Measurements from ENCODE around the gene CNTN4.
"Not testable (repeated sequence)": the region's sequence is repeated elsewhere in the genome, so short reads cannot be mapped to it uniquely, and the experiment has no call there.

Gene CNTN4

DNA sequence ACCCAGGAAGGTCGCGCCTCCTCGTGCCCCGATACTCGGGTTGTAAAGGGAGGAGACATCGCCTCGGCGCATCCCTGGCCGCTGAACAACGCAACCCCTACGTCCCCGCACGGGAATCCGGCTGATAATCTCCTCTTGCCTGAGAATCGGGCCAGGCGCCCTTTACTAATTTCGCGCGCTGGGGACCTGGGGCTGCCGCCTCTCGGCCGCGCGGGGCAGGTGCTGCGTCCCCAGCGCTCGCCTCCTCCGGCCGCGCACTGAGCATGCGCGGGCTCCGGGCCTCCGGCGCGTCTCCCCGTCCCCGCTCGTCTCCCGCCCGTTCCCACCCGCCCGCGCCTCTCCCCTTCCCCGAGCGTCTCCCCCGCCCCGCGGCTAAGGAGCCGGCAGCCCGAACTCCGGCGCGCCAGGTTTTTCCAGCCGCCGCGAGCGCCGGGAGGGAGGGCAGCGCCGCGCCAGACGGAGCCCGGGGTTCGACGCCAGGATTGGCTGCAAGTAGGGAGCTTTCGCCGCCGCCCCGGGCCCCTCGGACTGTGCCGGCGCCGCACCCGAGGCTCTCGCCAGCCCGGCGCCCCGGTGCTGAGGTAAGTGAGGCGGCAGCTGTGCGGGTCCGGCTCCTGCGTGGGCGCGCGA lies at the start of gene CNTN4:
CNTN4 (plus strand) TSS at position 469 of the 630 bp plus-strand sequence.
- DNase-seq (peak; percentile 17), ATAC-seq (peak; percentile 55)

DNA sequence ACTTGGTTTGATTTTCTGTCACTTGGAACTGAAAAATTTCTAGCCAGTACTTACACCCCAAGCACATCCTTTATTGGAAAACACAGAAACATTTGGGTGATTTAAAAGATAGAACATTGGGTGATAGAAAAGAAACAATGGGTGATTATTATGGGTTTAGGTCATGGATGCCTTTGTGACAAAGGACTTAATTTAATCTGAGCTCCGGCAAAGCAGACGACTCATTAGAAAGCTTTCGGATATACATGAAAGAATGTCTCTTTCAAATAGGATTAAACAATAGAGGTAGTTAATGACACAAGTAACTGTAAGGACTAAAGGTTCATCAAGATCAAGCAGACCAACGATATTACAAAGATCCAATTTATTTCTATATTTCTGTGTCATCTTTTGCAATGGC lies 37.3 kb upstream of the CNTN4 start:
- ATAC-seq (no peak), DNase-seq (no peak)

DNA sequence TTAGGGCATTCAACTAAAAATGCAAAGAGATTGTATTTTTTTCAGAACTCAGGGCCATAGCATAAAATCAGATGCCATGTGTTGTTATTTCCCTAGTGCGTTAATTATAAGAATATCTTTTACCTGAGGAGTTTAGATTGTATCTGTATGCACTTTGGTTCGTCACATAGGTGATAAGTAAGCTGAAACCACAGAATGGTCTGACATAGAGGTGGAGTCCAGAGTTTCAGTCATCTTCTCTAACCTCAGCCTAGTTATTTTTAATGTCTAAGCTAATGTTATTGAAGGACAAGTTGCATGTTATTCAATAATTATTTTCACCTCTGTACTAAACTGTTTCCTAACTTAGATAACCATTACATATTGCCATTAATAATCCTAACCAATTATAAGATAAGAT lies 27.1 kb upstream of the CNTN4 start:
- no peak for DNase-seq
- ATAC-seq = no peak

DNA sequence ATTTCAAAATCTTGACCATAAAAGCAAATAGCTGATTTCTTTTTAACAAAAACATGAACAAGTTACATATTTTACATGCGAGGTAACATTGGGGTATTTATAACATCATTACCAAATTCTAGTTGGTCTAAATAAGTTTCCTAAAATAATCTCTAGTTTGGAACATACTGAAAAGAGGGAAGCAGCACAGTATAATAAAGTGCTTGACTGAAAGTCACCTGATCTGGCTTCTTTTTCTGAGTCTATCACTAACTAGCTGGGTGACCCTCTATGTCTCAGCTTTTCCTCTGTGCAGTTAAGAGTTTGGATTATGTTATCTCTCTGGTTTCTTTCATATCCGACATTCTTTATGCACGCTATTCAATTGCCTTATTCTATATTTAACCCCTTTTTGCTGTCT lies 19.8 kb upstream of the CNTN4 start:
- DNase-seq (no peak), ATAC-seq (no peak)

DNA sequence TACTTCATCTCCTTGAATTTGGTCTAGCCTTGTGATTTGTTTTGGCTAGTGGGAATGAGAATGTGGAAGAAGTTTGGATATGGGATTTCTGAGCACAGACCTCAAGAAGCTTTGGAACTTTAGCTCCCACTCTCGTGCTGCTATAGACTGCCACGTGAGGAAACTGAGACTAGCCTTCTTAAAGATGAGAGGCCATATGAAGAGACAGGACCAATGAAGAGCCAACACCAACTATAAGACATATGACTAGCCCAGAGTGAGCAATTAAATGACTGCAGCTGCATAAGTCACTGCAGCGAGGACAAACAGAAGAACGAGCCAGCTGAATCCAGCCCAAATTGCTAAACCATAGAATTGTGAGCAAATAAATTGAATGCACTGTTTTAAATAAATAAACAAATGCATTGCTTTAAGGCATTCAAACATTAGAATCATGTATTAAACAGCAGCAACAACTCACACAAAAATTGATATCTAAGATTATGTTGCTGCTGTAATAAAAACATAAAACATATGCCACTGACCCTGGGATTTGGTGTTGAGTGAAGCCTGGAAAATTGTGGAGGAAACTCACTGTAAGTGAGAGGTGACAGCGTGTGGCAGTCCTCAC lies 15.7 kb upstream of the CNTN4 start:
- no peak for ATAC-seq
- no peak for DNase-seq

DNA sequence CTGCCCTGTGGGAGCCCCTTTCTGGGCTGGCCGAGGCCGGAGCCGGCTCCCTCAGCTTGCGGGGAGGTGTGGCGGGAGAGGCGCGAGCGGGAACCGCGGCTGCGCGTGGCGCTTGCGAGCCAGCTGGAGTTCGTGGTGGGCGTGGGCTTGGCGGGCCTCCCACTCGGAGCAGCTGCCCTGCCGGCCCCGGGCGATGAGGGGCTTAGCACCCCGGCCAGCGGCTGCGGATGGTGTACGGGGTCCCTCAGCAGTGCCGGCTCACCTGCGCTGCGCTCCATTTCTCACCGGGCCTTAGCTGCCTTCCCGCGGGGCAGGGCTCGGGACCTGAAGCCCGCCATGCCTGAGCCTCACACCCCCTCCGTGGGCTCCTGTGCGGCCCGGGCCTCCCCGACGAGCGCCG lies 15.1 kb upstream of the CNTN4 start:
- ATAC-seq, DNase-seq: not testable (repeated sequence)

DNA sequence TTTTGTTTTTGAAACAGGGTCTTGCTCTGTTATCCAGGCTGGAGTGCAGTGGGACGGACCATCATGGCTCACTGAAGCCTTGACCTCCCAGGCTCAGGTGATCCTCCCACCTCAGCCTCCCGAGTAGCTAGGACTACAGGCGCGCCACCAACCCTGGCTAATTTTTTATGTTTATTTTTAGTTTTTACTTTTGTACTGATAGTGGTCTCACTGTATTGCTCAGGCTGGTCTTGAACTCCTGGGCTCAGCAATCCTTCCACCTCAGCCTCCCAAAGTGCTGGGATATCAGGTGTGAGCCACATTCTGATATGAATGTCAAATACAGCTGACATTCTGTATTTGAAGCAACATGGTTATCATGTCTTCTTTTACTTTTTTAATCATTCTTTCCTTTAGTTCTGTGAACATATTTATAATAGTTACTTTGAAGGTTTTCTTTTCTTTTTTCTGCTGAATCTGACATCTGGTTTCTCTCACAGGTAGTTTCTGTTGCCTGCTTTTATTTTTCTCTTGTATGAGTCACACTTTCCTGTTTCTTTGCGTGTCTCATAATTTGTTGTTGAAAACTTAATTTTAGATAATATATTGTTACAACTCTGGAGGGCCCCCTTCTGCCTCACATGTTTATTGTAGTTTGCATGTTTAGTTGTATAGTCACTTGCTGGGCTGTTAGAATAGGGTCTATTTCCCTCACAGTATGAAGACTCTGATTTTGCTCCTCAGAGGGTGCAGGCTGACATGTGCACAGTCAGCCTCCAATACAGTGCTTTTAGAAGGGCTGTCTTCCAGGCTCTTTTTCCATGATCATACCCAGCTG lies 8.4 kb upstream of the CNTN4 start:
- ATAC-seq (no peak), DNase-seq (no peak)

DNA sequence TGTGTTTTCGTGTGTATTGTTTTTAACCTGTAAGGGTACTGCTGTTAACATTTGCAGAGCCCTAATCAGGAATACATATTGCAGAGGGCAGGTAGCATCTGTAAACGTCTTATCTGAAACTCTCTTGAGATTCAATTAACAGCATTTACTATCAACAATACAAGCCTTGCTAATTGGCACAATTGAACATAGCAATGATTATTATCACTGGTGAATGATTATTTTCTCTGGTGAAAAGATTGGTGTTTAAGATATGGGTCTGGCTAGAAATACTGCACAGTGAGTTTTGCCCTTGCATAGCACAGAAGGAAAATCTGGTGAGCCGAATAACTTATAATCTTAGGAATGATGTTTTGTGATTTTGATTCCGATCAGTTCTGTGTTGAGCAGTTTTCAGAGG lies 5.9 kb upstream of the CNTN4 start:
- ATAC-seq = no peak
- DNase-seq = no peak

DNA sequence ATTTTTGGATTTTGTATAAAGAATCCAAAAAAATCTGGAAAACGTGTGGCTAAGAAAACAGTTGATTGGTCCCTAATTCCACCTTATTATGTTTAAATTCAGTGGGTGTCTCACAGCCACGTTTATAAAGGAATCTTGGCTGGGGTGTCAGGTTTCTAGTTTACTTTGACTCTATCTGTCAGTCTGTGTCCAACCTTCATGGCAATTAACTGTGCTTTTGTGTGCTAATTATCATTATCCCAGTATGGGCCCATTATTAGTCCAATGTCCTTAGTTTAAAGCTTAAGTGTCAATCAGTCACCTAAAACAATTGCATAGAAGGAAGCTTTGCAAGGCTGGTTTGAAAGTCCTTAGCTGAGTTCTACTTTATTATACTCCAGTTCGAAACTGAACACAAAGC lies 3.7 kb upstream of the CNTN4 start:
- ATAC-seq (no peak), DNase-seq (no peak)

DNA sequence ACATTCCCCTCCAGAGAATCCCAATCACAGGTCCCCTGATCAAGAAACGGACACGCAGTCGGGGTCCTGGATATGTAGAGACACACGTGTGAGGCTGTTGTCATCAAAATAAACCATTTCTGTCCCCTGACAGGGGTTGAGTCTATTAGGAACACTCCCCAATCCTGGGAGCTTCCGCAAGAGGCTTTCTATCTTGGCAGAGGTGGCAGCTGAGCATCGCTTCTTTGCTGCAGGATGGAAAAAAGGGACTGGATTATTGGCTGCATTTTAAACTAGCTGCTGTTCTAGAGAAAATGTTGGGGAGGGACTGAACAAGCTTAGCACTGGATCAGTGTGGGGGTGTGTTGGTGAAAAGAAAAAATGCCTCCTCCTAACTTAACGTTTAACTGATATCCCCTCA lies 2.5 kb upstream of the CNTN4 start:
- DNase-seq = no peak

DNA sequence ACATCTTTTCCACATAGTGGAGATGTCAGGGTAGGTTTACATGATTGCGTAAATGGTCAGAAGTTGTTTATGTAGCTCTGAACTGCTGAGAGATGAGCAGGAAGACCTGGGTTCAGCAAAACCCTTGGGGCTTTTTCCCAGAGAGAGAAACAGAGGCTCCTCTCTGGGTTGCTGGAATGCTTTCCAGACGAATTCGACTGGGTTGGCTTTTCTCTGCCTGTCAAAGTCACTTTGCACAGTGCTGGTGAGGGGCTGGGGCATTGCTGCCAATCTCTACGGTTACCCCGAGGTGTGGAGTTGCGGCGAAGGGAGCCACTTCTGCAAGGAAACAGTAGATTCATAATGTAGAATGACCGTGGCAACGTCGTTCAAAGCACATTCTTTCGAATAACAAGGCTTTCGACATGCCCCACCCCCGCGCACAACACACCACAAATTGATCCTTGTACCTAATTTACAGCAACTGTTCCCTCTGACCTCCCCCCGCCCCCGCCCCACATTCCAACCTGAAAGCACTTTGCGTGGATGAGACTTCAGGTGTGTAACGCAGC lies 950 bp upstream of the CNTN4 start:
- no peak for ATAC-seq
- DNase-seq = no peak

More for the DNA sequence above, 2.5 kb upstream of the CNTN4 start:
- ATAC-seq = no peak

DNA sequence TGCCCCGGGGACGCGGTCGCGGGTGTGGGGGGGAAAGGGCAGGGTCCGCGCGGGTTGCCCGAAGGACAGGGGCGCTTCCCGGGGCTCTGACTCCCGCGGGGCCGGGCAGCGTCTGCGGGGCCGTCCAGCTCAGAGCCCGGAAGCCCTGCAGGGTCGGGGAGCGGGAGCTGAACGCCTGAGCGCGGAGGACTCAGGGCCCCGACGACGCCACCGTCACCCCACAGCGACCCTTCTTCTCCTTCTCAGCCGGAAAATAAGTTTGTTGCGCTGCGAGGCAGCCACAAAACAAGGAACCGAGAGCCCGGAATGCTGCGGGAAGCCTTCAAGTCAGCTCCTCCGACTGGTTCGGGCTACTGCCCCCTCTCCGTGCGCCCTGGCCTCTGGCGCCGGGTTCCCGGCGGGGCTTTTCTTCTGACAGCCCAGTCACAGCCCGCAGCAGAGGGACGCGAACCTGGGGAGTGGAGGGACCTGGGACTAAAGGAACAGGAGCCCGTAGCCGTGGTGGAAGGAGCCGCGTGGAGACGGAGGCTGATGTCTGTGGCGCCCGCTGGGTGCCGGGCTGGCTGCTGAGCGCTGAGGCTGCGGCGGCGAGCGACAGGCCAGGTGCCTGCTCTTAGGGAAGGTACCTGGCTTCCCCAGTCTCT lies 484 bp downstream of the CNTN4 start:
- ATAC-seq (no peak), DNase-seq (no peak)

DNA sequence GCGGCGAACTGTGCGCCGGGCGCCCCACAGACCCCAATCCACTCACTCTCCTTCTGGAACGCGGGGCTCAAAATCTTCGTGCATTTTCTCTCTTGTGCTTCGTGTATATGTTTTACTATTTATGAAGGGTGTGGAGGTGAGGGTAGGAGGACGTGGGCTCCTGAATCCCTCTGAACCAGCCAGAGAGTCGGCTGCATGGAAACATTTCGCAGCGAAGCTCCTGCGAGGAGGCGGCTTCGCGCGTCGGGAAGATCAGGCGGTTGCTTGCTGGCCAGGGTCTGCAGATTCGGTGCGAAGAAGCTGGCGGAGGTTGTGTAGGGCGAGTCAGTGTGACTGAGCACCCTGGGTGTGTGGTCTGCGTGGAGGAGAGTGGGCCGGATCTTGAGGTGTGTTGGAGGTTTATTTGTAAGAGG lies 1.1 kb downstream of the CNTN4 start:
- DNase-seq (no peak), ATAC-seq (no peak)

DNA sequence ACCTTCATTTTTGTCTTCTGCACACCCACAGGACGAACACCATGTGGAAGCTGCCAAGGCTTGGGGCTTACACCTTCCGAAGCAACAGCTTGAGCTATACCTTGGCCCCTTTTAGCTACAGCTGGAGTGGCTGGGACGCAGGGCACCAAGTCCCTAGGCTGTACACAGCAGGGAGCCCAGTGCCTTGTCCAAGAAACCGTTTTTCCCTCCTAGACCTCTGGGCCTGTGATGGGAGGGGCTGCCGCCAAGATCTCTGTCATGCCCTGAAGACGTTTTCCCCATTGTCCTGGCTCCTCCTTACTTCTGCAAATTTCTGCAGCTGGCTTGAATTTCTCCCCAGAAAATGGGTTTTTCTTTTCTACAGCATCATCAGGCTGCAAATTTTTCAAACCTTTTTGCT lies 7.8 kb downstream of the CNTN4 start:
- ATAC-seq (no peak), DNase-seq (no peak)

DNA sequence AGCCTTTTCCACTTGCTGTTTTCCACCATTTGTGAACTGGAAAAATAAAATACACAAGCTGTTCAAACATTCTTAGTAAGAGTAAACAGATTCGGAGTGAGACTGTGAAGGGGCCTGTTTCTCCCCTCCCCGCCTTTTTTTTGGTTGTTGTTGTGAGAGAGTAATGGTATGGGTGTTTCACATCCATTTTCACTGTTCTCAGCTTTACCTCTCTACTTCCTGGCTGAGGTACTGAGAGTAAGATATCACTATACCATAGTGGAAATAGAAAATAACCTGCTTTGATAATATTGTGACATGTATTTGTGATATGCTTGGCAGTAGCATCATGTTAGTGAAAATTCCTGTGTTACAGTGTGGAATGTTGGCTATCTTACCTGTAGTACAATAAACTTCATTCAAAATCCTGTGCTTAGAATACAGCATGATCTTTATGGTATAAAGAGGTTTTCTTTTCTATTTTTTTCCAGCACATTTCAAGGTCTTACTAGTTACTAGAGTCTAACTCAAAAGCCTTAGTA lies 12.0 kb downstream of the CNTN4 start:
- DNase-seq (no peak), ATAC-seq (no peak)

DNA sequence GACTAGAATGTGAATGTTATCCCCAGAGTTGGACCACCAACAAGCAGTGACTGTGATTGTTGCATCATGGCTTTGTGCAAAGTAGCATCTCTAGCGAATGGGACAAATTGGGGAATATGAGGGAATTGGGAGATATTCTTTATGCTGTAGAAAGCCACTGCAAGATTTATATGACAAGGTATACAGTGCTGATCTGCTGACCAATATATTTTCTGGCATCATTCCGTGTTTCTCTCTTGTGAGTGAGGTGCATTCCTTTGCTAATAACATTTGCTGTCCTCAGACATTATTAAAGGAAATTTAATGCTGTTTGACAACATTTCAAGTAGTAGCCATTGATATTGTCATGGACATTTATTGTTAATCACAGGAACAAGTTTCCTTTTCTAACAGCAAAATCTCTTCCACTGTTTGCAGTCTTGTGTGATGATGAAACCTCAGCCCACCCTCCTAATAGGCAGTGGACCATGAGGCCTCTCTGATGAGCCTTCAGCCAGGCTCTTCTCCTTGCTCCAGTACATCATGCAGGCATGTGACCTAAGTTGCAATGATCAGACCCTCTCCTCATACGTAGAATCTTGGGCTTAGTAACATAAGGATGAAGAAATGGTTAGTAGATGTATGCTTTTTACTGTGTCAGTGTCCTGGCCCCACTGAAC lies 16.1 kb downstream of the CNTN4 start:
- ATAC-seq = no peak

DNA sequence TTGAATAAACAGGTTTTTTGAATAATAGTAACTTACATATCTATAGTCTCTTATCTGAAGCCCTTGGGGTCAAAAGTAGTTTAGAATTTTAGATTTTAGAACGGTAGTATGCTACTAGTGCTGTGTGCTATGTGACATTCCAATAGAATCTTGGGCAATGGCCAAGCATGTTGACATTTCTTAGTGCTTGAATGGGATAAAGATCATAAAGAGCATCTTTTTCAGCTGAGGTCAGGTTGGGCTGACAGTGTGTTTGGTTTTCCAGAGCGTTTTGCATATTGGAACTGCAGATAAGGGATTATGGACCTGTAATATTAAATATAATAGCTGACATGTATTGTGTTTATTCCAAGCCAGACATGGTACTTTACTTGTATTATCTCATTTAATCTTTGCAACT lies 32.1 kb downstream of the CNTN4 start:
- DNase-seq (no peak), ATAC-seq (no peak)

More for the DNA sequence above, 16.1 kb downstream of the CNTN4 start:
- no peak for DNase-seq

DNA sequence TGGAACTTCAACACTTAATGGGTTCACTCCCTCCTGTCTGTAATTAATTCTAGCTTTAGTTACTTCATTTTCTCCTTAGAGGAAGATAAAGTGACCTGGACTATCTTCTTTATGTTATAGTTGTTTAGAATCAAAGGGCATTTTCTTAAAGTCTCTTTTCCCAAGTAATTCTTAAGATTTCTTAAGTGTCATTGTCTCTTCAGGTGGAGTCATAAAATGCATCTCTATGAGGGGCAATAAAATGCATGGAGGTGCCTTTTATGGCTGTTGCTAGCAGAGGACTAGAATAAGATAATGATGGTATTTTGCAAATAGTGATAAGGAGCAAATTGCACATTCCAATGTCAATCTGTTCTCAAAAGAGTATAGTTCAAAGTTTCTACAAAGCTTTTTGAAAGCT lies 34.5 kb downstream of the CNTN4 start:
- ATAC-seq = no peak

DNA sequence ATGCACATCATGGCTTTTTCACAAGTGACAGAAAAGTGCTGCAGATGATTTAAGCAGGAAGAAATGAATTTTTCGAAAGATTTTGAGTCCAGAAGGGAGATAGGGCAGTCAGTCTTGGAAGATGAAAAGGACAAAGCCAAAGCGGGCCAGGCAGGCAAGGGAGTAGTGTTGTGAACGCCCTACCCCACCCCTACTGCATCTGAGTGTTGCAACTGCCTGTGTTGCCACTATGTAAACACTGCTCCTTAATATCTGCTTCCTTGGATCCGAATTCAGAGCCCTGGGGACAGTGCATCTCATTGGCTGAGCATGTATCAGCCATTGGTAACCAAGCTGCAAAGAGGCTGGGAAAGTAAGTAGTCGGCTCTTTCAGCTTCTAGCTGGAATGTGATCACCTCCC lies 39.0 kb downstream of the CNTN4 start:
- ATAC-seq (no peak), DNase-seq (no peak)

More for the DNA sequence above, 34.5 kb downstream of the CNTN4 start:
- DNase-seq = no peak

DNA sequence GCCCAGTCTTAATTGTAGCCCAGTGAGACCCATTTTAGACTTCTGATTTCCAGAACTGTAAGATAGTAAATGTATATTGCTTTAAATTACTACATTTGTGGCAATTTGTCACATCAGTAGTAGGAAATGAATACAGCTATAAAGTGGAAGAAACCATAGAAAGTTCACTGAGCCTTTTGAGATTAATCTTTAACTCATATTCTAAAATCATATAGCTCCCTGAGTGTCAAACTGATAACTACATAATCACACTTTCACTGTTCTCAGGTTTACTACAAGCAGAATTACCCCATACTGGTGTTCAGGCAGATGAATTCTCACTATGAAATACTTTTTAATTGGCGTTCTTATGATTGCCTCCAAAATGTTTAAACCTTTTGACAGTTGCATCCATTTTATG lies 42.8 kb downstream of the CNTN4 start:
- no peak for DNase-seq
- no peak for ATAC-seq

DNA sequence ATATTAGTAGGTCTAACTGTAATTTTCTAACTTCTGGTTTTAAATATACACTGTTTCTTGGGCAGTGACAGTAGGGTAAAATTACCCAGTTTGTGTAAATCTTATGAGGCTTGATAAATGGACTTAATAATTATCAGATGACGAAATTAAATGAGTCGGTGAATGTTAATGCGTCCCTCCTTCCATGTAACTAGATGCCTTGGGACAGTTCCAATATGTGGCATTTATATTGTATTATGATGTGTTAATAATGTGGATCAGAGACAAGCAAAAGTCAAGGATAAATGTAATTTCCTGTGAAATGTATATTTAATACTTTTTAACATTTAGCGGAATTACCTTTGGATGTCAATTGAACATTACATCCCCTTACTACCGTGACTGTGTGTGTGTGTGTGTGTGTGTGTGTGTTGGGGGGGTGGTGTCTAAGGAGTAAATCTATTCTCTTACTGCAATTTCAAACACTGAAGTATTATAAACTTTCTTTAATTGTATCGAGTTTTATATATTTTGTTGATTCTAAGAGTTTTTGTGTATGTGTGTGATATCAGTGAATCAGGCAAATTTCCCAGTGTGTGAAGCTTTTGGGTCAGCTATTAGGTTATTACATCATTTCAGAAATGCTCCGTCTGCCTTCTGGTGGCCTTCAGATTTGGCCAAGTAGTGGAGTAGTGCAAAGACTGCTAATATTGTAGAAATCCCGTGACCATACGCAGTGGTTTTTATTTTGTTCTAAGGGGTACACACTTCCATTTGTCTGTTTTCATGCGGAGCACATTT lies 50.1 kb downstream of the CNTN4 start:
- no peak for ATAC-seq
- no peak for DNase-seq

Data from stimulated activated naive CD8-positive, alpha-beta T cell treated with anti-CD3 and anti-CD28 coated beads, Interleukin-15, Interleukin-2, amounts not matched to agents 100 U/mL and 50 U/mL, for 24 hours (primary cell).